Right lobe of liver (tissue), 4 donors: ENCODE results near the gene COLEC11.

ENCODE experiments used
- POLR2A ChIP-seq: fragments of 450-650 bp; IDR thresholded peaks from one replicate; pipeline ENCODE4 v1.6.1; 2017; ENCODE audit warnings: antibody characterized with exemption, mild to moderate bottlenecking
- TF ChIP-seq, protein P1 (sequence below), 4 donors: fragments of 200-600 bp in 3 of 4; fragments of 450-650 bp in 1 of 4; IDR thresholded peaks; one replicate each; pipeline versions ENCODE4 v1.5.1 to v1.8.0; 2016 to 2022; ENCODE audit warnings: antibody characterized with exemption in 4 of 4, mild to moderate bottlenecking in 2 of 4
- donor health status: DM: no; HTN: no; CAD: no.
- donor health status: DM: no; HTN: no; CAD: no.
- donor health status: DM: no; HTN: yes; CAD: no.

GRCh38 chr2:3633089-3633981, 38.4 kb downstream of the COLEC11 start:
- TF ChIP-seq POLR2A = no peak
- TF ChIP-seq, protein P1, sequence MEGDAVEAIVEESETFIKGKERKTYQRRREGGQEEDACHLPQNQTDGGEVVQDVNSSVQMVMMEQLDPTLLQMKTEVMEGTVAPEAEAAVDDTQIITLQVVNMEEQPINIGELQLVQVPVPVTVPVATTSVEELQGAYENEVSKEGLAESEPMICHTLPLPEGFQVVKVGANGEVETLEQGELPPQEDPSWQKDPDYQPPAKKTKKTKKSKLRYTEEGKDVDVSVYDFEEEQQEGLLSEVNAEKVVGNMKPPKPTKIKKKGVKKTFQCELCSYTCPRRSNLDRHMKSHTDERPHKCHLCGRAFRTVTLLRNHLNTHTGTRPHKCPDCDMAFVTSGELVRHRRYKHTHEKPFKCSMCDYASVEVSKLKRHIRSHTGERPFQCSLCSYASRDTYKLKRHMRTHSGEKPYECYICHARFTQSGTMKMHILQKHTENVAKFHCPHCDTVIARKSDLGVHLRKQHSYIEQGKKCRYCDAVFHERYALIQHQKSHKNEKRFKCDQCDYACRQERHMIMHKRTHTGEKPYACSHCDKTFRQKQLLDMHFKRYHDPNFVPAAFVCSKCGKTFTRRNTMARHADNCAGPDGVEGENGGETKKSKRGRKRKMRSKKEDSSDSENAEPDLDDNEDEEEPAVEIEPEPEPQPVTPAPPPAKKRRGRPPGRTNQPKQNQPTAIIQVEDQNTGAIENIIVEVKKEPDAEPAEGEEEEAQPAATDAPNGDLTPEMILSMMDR (IDR thresholded peaks at IDR 0.05) = no peak
